Gastroesophageal sphincter (tissue), 4 donors: ENCODE results near the gene SLC35F3. TPM values are rescaled to one million over a fixed set of nuclear protein-coding genes. Genes with fewer than 3 reads are reported as not detected.

ENCODE experiments used
- ATAC-seq: fragments of 150-250 bp; one replicate; pipeline ENCODE4 v1.9.1; 2016; ENCODE audit warnings: mild to moderate bottlenecking, moderate library complexity
- H3K27ac ChIP-seq, 4 donors: fragments of 200-600 bp; sonication (generic) in 3 of 4; 1 replicate in 3 of 4; 2 replicates in 1 of 4; pipeline ENCODE4 v1.5.1; 2016 to 2019
- H3K27me3 ChIP-seq: fragments of 200-600 bp; sonication (generic); one replicate; pipeline ENCODE4 v1.5.1; 2019
- H3K36me3 ChIP-seq, 2 donors: fragments of 200-600 bp; sonication (generic); one replicate each; pipeline ENCODE4 v1.5.1; 2019; ENCODE audit warnings: control low read depth in 1 of 2
- H3K4me1 ChIP-seq, 3 donors: fragments of 200-600 bp; sonication (generic); 1 replicate in 2 of 3; 2 replicates in 1 of 3; pipeline ENCODE4 v1.5.1; 2016 to 2019; ENCODE audit warnings: control low read depth in 2 of 3
- H3K4me3 ChIP-seq, 2 donors: fragments of 200-600 bp; sonication (generic); one replicate each; pipeline ENCODE4 v1.5.1; 2019; ENCODE audit warnings: mild to moderate bottlenecking in 1 of 2, moderate library complexity in 1 of 2
- H3K9me3 ChIP-seq, 3 donors: fragments of 200-600 bp; sonication (generic); one replicate each; pipeline ENCODE4 v1.5.1; 2017 to 2019; ENCODE audit warnings: control low read depth in 2 of 3
- CTCF ChIP-seq, 4 experiments: fragments of 200-600 bp in 2 of 4; fragments of 450-650 bp in 2 of 4; sonication (generic) in 1 of 4; IDR thresholded peaks; one replicate each; pipeline ENCODE4 v1.5.1; 2017 to 2019; ENCODE audit warnings: antibody characterized with exemption in 4 of 4, mild to moderate bottlenecking in 2 of 4, moderate library complexity in 2 of 4
- EP300 ChIP-seq: sonication (generic); formaldehyde crosslinking; IDR thresholded peaks from one replicate; pipeline ENCODE4 v1.6.1; 2017; ENCODE audit warnings: antibody characterized with exemption, mild to moderate bottlenecking
- POLR2A ChIP-seq, 2 donors: fragments of 450-650 bp; IDR thresholded peaks; one replicate each; pipeline ENCODE4 v1.6.1; 2017; ENCODE audit warnings: antibody characterized with exemption in 2 of 2, mild to moderate bottlenecking in 2 of 2, moderate library complexity in 1 of 2
- POLR2AphosphoS5 ChIP-seq: sonication (generic); formaldehyde crosslinking; IDR thresholded peaks from one replicate; pipeline ENCODE4 v1.6.1; 2017; ENCODE audit warnings: antibody characterized with exemption
- WGBS, 2 donors: methylation state at CpG; one replicate each; pipeline ENCODE4 v1.1.5; 2018; ENCODE audit warnings: low coverage in 1 of 2; 5-methylcytosine and 5-hydroxymethylcytosine counted together
- total RNA-seq, 4 donors: library from RNA; depleted of rRNA; stranded (reverse); fragments of >200 nt; gene quantifications; one replicate each; pipeline ENCODE4 v1.1.0, GENCODE V29; 2016

SLC35F3 gene
- total RNA-seq, 4 donors from 2014 or later = 0.16 to 0.62 (median 0.54) TPM; not detected in 1

- H3K9me3 ChIP-seq = no peaks in the 10 kb centered on the region
- no peak for TF ChIP-seq EP300
- TF ChIP-seq POLR2AphosphoS5 = no peak
- TF ChIP-seq POLR2A (IDR thresholded peaks at IDR 0.05) = no peak
- no peak for TF ChIP-seq CTCF (IDR thresholded peaks at IDR 0.05)
- 92% methylated on average over 4 of the region's 4 CpGs; no CpG with 5 or more reads in 1 of the 2 donors for WGBS, 2 donors
- no peaks in the 10 kb centered on the region for H3K36me3 ChIP-seq
- no peak for ATAC-seq
- no peaks in the 10 kb centered on the region for H3K4me1 ChIP-seq
- no peak overlapping the region for H3K4me3 ChIP-seq
- H3K27ac ChIP-seq = no peak overlapping the region
- no peaks in the 10 kb centered on the region for H3K27me3 ChIP-seq
Observed at GRCh38 chr1:233933339-233933738, 28.9 kb downstream of the SLC35F3 start.

- no peaks in the 10 kb centered on the region for H3K4me1 ChIP-seq
- no peaks in the 10 kb centered on the region for H3K9me3 ChIP-seq
- no peak overlapping the region for H3K4me3 ChIP-seq
- H3K36me3 ChIP-seq = no peaks in the 10 kb centered on the region
- WGBS, 2 donors = 46 to 69% methylated on average over 3 to 4 of the region's 4 CpGs
- no peaks in the 10 kb centered on the region for H3K27me3 ChIP-seq
- H3K27ac ChIP-seq = no peak overlapping the region
- no peak for ATAC-seq
- TF ChIP-seq CTCF (IDR thresholded peaks at IDR 0.05) (no peak), EP300 (no peak), POLR2A (IDR thresholded peaks at IDR 0.05) (no peak), POLR2AphosphoS5 (no peak)
Observed at GRCh38 chr1:233935297-233935868, 30.9 kb downstream of the SLC35F3 start.

GRCh38 chr1:233936422-233936821 is 31.9 kb downstream of the SLC35F3 start:
- H3K9me3 ChIP-seq = no peaks in the 10 kb centered on the region
- TF ChIP-seq CTCF (IDR thresholded peaks at IDR 0.05) (no peak), POLR2A (IDR thresholded peaks at IDR 0.05) (no peak), EP300 (no peak), POLR2AphosphoS5 (no peak)
- no peaks in the 10 kb centered on the region for H3K4me1 ChIP-seq
- H3K27ac ChIP-seq = no peak overlapping the region
- 80 to 88% methylated on average over 1 of the region's 1 CpG for WGBS, 2 donors
- no peaks in the 10 kb centered on the region for H3K27me3 ChIP-seq
- H3K36me3 ChIP-seq = no peaks in the 10 kb centered on the region
- no peak overlapping the region for H3K4me3 ChIP-seq
- no peak for ATAC-seq

- Histone ChIP-seq H3K4me3 (no peak overlapping the region), H3K27me3 (no peaks in the 10 kb centered on the region), H3K4me1 (no peaks in the 10 kb centered on the region), H3K36me3 (no peaks in the 10 kb centered on the region), H3K9me3 (no peaks in the 10 kb centered on the region), H3K27ac (no peak overlapping the region)
- WGBS, 2 donors = 14 to 100% methylated on average over 1 to 3 of the region's 3 CpGs
- ATAC-seq = no peak
- no peak for TF ChIP-seq EP300
- no peak for TF ChIP-seq POLR2A (IDR thresholded peaks at IDR 0.05)
- TF ChIP-seq POLR2AphosphoS5 = no peak
- no peak for TF ChIP-seq CTCF (IDR thresholded peaks at IDR 0.05)
Observed at GRCh38 chr1:233936842-233937241, 32.4 kb downstream of the SLC35F3 start.

- H3K36me3 ChIP-seq = no peaks in the 10 kb centered on the region
- no peak overlapping the region for H3K4me3 ChIP-seq
- H3K4me1 ChIP-seq = no peaks in the 10 kb centered on the region
- WGBS, 2 donors = 74 to 83% methylated on average over 1 to 2 of the region's 2 CpGs
- no peak overlapping the region for H3K27ac ChIP-seq
- no peak for ATAC-seq
- H3K9me3 ChIP-seq = peaks cover 0 to 6% (median 0%) of the 10 kb centered on the region in 3 donors
- no peak for TF ChIP-seq EP300
- TF ChIP-seq POLR2A (IDR thresholded peaks at IDR 0.05) = no peak
- TF ChIP-seq POLR2AphosphoS5 = no peak
- TF ChIP-seq CTCF (IDR thresholded peaks at IDR 0.05) = no peak
- no peaks in the 10 kb centered on the region for H3K27me3 ChIP-seq
Observed at GRCh38 chr1:233938476-233938875, 34.0 kb downstream of the SLC35F3 start.
